RWPE2 (cell line): ENCODE data around the gene USP9X.
"Not testable (repeated sequence)": the region's sequence is repeated elsewhere in the genome, so short reads cannot be mapped to it uniquely, and the experiment has no call there.

Source experiments
- ATAC-seq: fragments of 200-7000 bp; cut with Tn5 transposase; 3 replicates; pipeline ENCODE4 v1.9.1; 2021; ENCODE audit warnings: low read depth
- DNase-seq: peaks from one replicate; pipeline ENCODE4 v3.0.0-alpha.2; 2020; ENCODE audit warnings: low spot score
- H3K27ac ChIP-seq: fragments of 450-650 bp; 2 replicates; pipeline ENCODE4 v1.5.1; 2017; ENCODE audit warnings: mild to moderate bottlenecking; ENCODE audit not compliant: poor library complexity, severe bottlenecking
- H3K27me3 ChIP-seq: fragments of 250-450 bp; sonication (Bioruptor Pico); 2 replicates; pipeline ENCODE4 v1.5.1; 2021; ENCODE audit warnings: mild to moderate bottlenecking, moderate library complexity; ENCODE audit not compliant: insufficient read depth, poor library complexity, severe bottlenecking
- H3K36me3 ChIP-seq: fragments of 250-450 bp; sonication (Bioruptor Pico); 2 replicates; pipeline ENCODE4 v1.5.1; 2020; ENCODE audit warnings: low read depth, mild to moderate bottlenecking, moderate library complexity
- H3K4me1 ChIP-seq: fragments of 250-450 bp; sonication (Bioruptor Pico); 2 replicates; pipeline ENCODE4 v1.5.1; 2021; ENCODE audit warnings: mild to moderate bottlenecking, moderate library complexity; ENCODE audit not compliant: insufficient read depth, poor library complexity, severe bottlenecking
- H3K4me3 ChIP-seq: fragments of 250-450 bp; sonication (Bioruptor Pico); 2 replicates; pipeline ENCODE4 v1.5.1; 2021; ENCODE audit warnings: mild to moderate bottlenecking, moderate library complexity; ENCODE audit not compliant: severe bottlenecking
- H3K9me3 ChIP-seq: fragments of 250-450 bp; sonication (Bioruptor Pico); 2 replicates; pipeline ENCODE4 v1.5.1; 2021; ENCODE audit warnings: mild to moderate bottlenecking, moderate library complexity; ENCODE audit not compliant: severe bottlenecking
- CTCF ChIP-seq: fragments of 450-650 bp; IDR thresholded peaks from one replicate; pipeline ENCODE4 v1.5.1; 2017; ENCODE audit warnings: mild to moderate bottlenecking, moderate library complexity; ENCODE audit not compliant: poor library complexity, severe bottlenecking

USP9X gene

GRCh38 chrX:41224605-41225004, 139.4 kb downstream of the USP9X start:
- ATAC-seq = no peak
- Histone ChIP-seq H3K9me3 (no peaks in the 10 kb centered on the region), H3K27ac (no peak overlapping the region), H3K4me3 (no peak overlapping the region), H3K4me1 (no peaks in the 10 kb centered on the region), H3K27me3 (no peaks in the 10 kb centered on the region), H3K36me3 (peaks cover 49% of the 10 kb centered on the region)
- TF ChIP-seq CTCF = no peak
- no peak for DNase-seq

GRCh38 chrX:41233988-41234387, 148.7 kb downstream of the USP9X start:
- ATAC-seq = no peak
- H3K9me3 ChIP-seq = no peaks in the 10 kb centered on the region

GRCh38 chrX:41234471-41234870, 149.2 kb downstream of the USP9X start:
- H3K27ac ChIP-seq, H3K9me3 ChIP-seq, DNase-seq, H3K4me1 ChIP-seq, ATAC-seq, H3K4me3 ChIP-seq, H3K27me3 ChIP-seq: not testable (repeated sequence)
- peaks cover 13% of the 10 kb centered on the region for H3K36me3 ChIP-seq

More at GRCh38 chrX:41233988-41234387, 148.7 kb downstream of the USP9X start:
- Histone ChIP-seq H3K36me3 (peaks cover 18% of the 10 kb centered on the region), H3K4me1 (no peaks in the 10 kb centered on the region), H3K27me3 (no peaks in the 10 kb centered on the region), H3K27ac (no peak overlapping the region), H3K4me3 (no peak overlapping the region)
- no peak for TF ChIP-seq CTCF
- no peak for DNase-seq

- Histone ChIP-seq H3K36me3 (peaks cover 8% of the 10 kb centered on the region; the same call in 1 of the 2 replicates), H3K27ac (no peak overlapping the region), H3K4me1 (no peaks in the 10 kb centered on the region), H3K27me3 (no peaks in the 10 kb centered on the region), H3K4me3 (no peak overlapping the region), H3K9me3 (no peaks in the 10 kb centered on the region)
- DNase-seq (no peak), ATAC-seq (no peak)
- no peak for TF ChIP-seq CTCF
These were observed 149.7 kb downstream of the USP9X start for GRCh38 chrX:41234962-41235361.

GRCh38 chrX:41236629-41237028, 151.4 kb downstream of the USP9X start:
- DNase-seq = no peak
- Histone ChIP-seq H3K4me1 (no peaks in the 10 kb centered on the region), H3K36me3 (0 out of 2 replicates have a peak, but pooled peaks cover 2% of the 10 kb centered on the region), H3K4me3 (no peak overlapping the region), H3K27me3 (no peaks in the 10 kb centered on the region), H3K27ac (no peak overlapping the region), H3K9me3 (no peaks in the 10 kb centered on the region)
- TF ChIP-seq CTCF = no peak
- no peak for ATAC-seq
